ENCODE data around the gene KLHL33.
A peak's percentile ranks its signal among the peaks of the same experiment; 100 is the strongest.
"Not testable (repeated sequence)": the region's sequence is repeated elsewhere in the genome, so short reads cannot be mapped to it uniquely, and the experiment has no call there.

The KLHL33 gene

DNA sequence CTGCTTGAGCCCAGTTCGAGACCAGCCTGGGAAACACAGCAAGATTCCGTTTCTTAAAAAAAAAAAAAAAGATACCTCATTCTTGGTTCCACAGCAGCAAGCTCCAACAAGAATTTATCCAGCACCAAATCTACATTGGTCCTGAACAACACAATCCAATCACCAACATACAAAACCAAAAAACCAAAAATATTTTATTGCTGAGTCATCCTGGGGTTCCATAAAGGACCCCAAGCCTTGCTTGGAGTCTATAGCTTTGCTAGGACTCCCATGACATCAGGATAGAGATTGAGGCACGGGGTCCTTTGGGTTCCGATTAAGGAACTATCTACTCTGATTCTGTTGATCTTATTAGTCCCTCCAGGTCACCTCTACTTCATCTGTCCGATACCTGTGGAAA is 10.9 kb upstream of the KLHL33 start:
- DNase-seq = no peak

DNA sequence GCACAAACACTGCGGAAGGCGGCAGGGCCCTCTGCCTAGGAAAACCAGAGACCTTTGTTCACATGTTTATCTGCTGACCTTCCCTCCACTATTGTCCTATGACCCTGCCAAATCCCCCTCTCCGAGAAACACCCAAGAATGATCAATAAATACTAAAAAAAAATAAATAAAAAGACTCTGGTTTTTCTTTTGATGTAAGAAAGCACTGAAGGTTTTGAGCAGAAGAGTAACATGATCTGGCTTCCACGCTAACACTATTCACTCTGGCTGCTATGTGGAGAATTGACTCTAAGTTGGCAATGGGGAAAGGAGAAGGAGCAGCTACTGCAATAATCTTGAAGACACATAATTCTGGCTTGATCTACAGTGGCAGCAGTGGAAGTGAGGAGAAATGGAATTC is 7.7 kb upstream of the KLHL33 start:
- not testable (repeated sequence) for DNase-seq

DNA sequence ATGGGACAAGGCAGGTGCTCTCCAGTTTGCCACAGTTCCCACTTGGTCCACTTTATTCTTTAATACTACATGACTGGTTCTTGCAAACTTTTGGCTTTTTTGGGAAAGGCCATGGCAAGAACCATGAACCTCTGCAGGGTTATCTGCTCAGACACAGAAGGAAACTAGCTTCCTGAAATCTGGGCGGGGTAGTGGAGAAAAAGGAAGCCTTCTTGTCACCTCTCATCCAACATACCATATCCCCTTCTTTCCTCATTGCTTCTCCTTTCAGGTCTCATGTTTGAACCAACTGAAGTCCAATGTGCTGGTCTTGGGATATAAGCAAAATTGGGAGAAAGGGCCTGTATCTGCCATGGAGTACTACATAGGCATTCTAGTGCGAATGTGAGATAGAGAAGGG is 5.5 kb upstream of the KLHL33 start:
- no peak for DNase-seq

DNA sequence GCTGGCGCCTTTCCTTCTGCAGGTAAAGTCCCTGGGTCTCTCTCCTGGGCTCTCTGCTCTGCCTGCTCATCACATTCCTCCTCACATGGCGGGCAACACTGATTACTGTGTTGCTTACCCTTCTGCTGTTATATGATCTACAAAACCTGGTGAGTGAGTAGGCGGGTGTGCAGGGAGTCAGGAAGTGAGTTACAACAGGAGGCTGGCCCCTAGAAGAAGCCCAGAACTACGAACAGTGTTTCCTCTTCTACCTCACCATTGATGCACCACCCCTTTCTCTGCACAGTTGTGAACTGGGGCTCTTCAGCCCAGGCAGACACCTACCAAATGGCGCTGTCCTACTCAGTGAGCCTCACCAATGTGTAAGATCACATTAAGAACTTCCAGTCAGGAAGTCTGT is 4.9 kb upstream of the KLHL33 start:
- DNase-seq = no peak

DNA sequence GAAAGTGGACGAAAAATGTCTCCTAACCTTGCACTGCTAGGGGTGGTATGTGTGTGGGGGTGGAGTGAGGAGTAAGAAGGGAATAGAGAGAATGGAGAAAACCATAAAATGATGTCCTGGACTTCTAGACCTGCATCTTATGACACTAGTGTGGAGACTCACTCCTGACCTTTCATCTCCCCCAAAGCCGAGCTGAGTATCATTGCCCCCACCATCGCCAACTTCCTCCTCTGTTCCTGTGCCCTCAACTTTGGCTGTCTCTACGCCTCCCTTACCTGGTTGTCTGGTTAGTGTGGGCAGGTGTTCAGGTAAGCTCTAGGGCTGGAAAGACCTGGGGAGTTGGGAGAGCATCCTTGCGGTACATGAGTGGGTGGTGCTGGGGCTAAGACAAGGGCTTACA is 4.5 kb upstream of the KLHL33 start:
- DNase-seq = no peak

DNA sequence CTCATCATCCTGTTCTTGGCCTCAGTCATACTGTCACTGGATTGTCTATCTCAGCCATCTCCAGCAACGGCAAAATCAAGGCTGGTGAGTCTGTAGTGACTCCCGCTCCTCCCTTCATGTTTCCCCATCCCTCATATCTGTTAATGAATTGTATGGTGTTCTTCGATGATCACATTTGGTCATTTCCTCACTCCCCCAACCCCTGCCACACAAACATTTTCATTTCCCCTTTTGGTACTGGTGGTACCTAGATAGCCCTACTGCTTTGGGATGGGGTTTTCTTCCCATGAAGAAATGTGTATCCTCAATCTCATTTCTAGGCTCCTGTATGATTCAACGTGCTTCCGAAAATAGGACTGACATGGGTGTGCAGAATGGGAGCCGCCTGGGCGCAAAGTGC is 2.7 kb upstream of the KLHL33 start:
- DNase-seq = no peak

GRCh38 chr14:20436363-20436755 is 393 bp upstream of the KLHL33 start:
- no peak for DNase-seq

DNA sequence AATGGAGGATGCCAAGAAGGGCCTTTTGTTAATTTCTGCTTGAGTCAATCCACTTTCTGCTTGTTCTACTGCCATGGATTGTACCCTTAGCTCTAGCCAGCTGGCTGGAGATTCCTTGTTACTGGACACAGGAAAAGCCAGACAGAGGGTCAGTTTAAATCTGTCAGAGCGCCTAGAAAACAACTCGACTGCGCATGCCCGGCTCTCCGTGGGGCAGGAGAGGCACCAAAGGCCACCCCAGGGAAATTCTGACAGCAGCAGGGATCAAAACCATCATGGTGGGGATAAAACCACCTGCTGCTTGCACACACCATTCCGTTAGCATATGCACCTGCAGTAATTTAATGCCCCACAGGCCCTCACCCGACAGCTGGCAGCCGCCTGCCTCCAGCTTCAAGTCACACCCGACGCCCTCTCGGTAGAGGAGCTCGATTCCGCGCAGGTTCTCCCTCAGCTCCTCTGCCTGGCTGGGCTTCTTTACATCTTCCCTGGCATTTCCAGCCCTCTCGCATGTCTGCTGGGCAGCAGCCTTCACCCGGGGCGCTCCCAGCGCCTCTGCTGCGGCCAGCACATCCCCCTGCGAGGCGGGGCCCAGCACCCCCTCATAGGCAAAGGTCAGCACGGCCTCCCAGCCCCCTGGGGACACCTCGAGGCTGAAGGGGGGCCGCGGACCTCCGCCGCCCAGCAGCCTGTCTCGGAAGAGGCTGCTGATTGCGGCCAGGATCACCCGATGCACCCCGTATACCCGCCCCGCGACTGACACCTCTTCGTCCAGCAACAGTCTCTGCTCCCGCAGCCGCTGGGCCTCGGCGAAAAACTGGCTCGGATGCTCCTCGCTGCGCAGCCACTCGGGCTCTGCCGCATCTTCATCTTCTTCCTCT is 1.0 kb downstream of the KLHL33 start:
- no peak for DNase-seq

- no peak for DNase-seq
Measured at GRCh38 chr14:20429801-20430669, 5.9 kb downstream of the KLHL33 start.

GRCh38 chr14:20428802-20429201 is 7.2 kb downstream of the KLHL33 start:
- DNase-seq = no peak

DNA sequence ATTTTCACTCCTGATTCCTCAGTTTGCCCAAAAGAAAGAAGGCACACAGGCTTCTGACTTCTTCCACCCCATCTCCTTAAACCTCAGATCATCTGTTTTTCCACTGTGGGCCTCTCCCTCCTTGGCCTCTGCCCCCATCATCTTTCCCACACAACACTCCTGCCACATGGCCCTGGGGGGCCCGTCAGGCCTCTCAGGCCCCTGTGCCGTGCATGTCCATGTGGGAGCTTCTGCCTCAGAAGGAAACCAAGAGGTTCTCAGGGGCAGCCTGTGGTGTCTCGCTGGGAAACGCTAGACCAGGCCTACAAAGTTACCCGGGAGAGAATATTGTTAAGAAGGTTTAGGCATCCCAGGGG is 8.0 kb downstream of the KLHL33 start:
- DNase-seq = no peak

DNA sequence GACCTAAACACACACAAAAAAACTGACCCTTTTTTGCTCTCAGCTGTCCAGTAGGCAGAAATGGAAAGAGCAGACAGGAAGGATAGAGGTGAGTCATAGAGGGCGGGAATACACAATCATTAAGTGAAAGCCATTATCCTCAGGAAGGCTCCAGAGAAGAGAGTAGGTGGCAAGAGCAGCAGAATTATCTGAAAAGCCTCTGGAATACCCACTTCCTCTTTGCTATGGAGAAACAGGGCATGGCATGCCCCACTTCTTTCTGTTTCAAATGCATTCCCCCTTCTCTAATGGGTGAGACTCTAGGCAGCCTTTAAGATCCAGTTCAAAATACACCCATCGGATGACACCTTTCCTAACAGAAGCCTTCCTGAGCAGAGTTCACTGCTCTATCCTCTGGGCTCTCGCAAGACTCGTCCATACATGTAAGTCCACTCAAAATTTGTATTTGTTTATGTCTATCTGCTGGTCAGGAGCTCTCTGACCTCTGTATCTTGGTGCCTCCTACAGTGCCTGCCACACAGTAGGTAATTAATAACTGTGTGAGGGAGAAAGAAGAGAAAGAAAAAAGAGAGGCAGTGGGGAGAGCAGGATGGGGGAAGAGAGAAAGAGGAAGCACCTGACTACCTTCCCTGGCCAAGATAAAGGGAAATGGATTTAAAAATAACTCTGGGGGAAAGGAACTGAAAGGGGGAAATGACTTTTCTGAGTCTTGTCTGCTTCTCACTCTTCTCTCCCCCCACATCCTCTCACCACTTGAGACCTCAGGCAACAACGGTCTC is 8.5 kb downstream of the KLHL33 start:
- DNase-seq = no peak

- no peak for DNase-seq
Measured at GRCh38 chr14:20424851-20425250, 11.1 kb downstream of the KLHL33 start.

GRCh38 chr14:20422886-20423285 is 13.1 kb downstream of the KLHL33 start:
- no peak for DNase-seq

GRCh38 chr14:20421267-20421666 is 14.7 kb downstream of the KLHL33 start:
- no peak for DNase-seq

- no peak for DNase-seq
Measured at GRCh38 chr14:20419419-20419818, 16.5 kb downstream of the KLHL33 start.

- DNase-seq = no peak
Measured at GRCh38 chr14:20418501-20418909, 17.5 kb downstream of the KLHL33 start.

DNA sequence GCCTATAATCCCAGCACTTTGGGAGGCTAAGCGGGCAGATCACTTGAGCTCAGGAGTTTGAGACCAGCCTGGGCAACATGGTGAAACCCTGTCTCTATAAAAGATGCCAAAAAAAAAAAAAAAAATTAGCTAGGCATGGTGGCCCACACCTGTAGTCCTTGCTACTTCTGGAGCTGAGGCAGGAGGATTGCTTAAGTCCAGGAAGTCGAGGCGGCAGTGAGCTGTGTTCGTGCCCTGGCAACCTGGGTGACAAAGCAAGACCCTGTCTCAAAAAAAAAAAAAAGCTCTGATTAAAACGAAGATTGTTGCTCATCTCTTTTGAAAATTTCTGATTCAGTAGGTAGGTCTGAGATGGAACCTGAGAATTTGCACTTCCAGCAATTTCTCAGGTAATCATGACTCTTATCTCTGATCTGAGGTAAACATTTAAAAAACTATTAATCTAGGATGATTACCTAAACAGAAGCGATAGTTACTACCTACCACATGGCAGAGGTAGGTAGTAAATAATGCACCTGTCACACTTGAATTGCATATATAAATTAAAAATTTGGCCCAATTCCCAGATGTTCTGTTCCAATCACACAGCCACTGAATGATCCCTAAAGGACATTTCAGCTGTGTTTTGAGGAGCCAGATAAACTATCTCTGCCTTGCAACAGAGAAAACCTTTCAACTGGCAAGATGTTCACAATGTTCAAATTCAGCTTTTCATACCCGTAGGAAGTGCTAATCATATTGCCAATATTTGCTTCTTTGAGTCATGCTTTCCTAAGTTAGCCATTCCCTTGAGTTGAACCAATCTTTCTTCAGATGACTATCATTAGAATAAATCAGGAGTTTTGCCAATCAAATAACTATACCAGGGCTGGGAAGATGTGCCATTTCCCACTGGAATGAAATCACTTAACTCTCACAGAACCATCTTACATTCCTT is 18.4 kb downstream of the KLHL33 start:
- DNase-seq = no peak

DNA sequence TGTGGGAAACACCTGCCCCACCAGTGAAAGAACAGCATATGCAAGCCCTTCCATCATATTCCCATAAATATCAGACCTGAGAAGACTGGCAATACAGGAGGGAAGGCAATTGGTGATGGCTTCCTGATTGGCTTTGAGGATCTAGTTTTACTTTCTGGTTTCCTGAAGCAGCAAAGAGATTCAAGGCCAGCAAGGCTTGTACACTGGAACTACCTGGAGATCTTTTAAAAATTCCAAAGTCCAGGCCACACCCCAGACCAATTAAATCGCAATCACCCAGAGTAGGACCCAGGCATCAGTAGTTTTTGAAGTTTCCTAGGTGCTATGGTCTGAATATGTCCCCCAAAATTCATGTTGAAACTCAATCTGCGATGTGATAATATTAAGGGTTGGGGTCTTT is 19.7 kb downstream of the KLHL33 start:
- no peak for DNase-seq

DNA sequence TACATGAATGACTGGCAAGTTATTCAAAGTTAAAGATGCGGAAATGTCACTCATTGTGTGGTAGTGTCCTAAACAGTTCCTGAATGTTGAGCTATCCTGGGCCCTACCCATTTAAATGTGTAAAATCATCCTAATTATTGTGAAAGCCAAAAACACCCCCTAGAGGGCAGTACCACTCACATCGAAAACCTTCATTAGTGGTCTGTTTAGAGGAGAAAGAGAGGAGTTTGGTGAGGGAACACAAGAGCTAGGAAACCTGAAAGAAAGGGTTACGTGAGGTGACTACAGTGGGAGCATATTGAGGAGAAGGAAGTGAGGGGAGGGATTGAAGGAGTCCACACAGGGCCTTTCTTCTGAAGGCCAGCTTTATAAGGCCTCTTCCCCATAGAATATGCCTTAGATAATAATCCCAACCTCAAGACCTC is 20.2 kb downstream of the KLHL33 start:
- peak; percentile 55 for DNase-seq

DNA sequence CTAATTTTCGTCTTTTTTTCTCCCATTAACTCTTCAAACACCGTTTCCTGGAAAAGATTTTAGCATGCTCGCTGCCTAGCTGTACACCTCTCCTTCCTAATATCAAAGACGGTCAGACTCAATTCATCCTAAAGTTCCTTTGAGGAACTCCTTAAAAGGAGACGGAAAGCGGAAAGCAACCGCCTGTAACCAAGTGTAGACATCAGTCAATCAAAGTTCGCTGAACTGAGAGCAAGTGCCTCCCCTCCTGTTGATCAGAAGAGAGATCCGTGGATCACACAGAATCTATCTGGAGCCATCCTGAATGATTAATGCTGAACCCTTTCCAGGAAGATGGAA is 22.3 kb downstream of the KLHL33 start:
- no peak for DNase-seq
